HEK293 (cell line): ENCODE data around the gene BCL2.

Experiments
- ZNF146 ChIP-seq: fragments of 450-650 bp; formaldehyde crosslinking; IDR thresholded peaks from 2 replicates; pipeline ENCODE4 v1.5.1; 2016; ENCODE audit warnings: missing biosample characterization, missing genetic modification characterization
- TF ChIP-seq, protein P1 (sequence below): fragments of 450-650 bp; formaldehyde crosslinking; IDR thresholded peaks from 2 replicates; pipeline ENCODE4 v1.5.1; 2016; ENCODE audit warnings: missing biosample characterization, missing genetic modification characterization, low read depth

DNA sequence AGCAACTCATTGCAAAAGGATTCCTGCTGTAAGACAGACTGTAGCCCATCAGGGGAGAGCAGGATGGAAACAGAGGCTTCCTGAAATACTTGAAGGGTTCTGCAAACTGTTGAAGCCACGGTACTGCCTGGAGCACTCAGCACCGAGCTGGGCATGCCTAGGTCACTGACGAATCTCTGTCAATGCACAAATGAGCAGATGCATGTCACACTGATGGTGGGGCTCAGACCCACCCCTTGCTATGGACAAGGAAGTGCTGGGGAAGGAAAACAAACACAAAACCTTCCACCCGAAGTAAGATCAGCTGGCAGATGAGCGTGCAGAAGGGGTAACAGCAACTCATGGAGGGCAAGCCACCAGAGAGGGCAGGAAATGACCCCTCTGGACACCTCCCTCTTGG, 136.7 kb downstream of the BCL2 start:
- TF ChIP-seq ZNF146 = no peak
- TF ChIP-seq, protein P1, sequence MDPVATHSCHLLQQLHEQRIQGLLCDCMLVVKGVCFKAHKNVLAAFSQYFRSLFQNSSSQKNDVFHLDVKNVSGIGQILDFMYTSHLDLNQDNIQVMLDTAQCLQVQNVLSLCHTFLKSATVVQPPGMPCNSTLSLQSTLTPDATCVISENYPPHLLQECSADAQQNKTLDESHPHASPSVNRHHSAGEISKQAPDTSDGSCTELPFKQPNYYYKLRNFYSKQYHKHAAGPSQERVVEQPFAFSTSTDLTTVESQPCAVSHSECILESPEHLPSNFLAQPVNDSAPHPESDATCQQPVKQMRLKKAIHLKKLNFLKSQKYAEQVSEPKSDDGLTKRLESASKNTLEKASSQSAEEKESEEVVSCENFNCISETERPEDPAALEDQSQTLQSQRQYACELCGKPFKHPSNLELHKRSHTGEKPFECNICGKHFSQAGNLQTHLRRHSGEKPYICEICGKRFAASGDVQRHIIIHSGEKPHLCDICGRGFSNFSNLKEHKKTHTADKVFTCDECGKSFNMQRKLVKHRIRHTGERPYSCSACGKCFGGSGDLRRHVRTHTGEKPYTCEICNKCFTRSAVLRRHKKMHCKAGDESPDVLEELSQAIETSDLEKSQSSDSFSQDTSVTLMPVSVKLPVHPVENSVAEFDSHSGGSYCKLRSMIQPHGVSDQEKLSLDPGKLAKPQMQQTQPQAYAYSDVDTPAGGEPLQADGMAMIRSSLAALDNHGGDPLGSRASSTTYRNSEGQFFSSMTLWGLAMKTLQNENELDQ (tag by site-specific recombination) = no peak
